Endothelial cell of umbilical vein (primary cell): ENCODE data around the gene LCP1. TPM values are rescaled to one million over a fixed set of nuclear protein-coding genes. Genes with fewer than 3 reads are reported as not detected.

Experiments
- BruUV-seq: library from RNA; stranded (reverse); fragments of 400-500 nt; replicated peaks from 2 replicates; lab custom pipeline; 2021; lab: Mats Ljungman, UMichigan
- CTCF ChIA-PET: fragments of 300-600, 350-600 bp; sonication (Branson Sonifier 250); formaldehyde crosslinking; loops from one replicate; lab custom pipeline; 2021; ENCODE audit warnings: antibody characterized with exemption, inconsistent platforms; lab: Charles Lee
- POLR2A ChIA-PET: fragments of 300-600, 350-600 bp; sonication (Branson Sonifier 250); formaldehyde crosslinking; loops from one replicate; lab custom pipeline; 2021; ENCODE audit warnings: antibody characterized with exemption, inconsistent platforms; lab: Charles Lee
- DNase-seq: peaks from one replicate; pipeline ENCODE4 v3.0.0-alpha.2; 2011; ENCODE audit warnings: low read depth, low spot score
- FAIRE-seq: peaks from 2 replicates; lab custom pipeline; 2011; peaks lifted over from hg19 to GRCh38; lab: Jason Lieb, UNC
- H2AFZ ChIP-seq: 2 replicates; pipeline ENCODE4 v1.6.0; 2012; ENCODE audit warnings: low read depth, low read length, control low read depth, inconsistent platforms
- H3K27ac ChIP-seq: 2 replicates; pipeline ENCODE4 v1.5.1; 2011; ENCODE audit warnings: low read depth, mild to moderate bottlenecking, control low read depth, low read length, moderate library complexity; ENCODE audit not compliant: insufficient read depth
- H3K27me3 ChIP-seq, 2 experiments: 2 replicates each; pipeline versions ENCODE4 v1.6.0 to v1.6.1; 2011; ENCODE audit warnings: low read length in 2 of 2, mixed read lengths in 1 of 2; ENCODE audit not compliant: control insufficient read depth in 2 of 2, insufficient read depth in 2 of 2
- H3K36me3 ChIP-seq, 2 experiments: 2 replicates in 1 of 2; 3 replicates in 1 of 2; pipeline ENCODE4 v1.5.1; 2011; ENCODE audit warnings: low read length in 2 of 2, mild to moderate bottlenecking in 1 of 2, moderate library complexity in 1 of 2; ENCODE audit not compliant: control insufficient read depth in 2 of 2, insufficient read depth in 2 of 2; ENCODE audit errors: extremely low read depth in 1 of 2
- H3K4me1 ChIP-seq: 3 replicates; pipeline ENCODE4 v1.5.1; 2011; ENCODE audit warnings: mild to moderate bottlenecking, low read length; ENCODE audit not compliant: control insufficient read depth, insufficient read depth; ENCODE audit errors: extremely low read depth
- H3K4me2 ChIP-seq: 2 replicates; pipeline ENCODE4 v1.6.1; 2011; ENCODE audit warnings: low read length, control low read depth, mixed read lengths; ENCODE audit not compliant: insufficient read depth
- H3K4me3 ChIP-seq, 3 experiments: fragments of 200-600 bp in 1 of 3; sonication (generic), shearing (Covaris generic) in 1 of 3; replicated peaks in 1 of 3; 2 replicates each; pipeline ENCODE4 v1.5.1; 2011 to 2016; ENCODE audit warnings: control low read depth in 3 of 3, low read length in 3 of 3, mild to moderate bottlenecking in 2 of 3, inconsistent platforms in 1 of 3, low read depth in 1 of 3, moderate library complexity in 1 of 3; ENCODE audit not compliant: insufficient read depth in 1 of 3
- H3K79me2 ChIP-seq: 2 replicates; pipeline ENCODE4 v1.6.0; 2012; ENCODE audit warnings: low read length, inconsistent platforms; ENCODE audit not compliant: control insufficient read depth, insufficient read depth
- H3K9ac ChIP-seq: replicated peaks from 2 replicates; pipeline ENCODE3; 2011; ENCODE audit warnings: low read length, control low read depth; ENCODE audit not compliant: insufficient read depth; ENCODE audit errors: extremely low read depth
- H3K9me1 ChIP-seq: replicated peaks from 3 replicates; pipeline ENCODE4 v1.6.0; 2011; ENCODE audit warnings: mild to moderate bottlenecking, low read length; ENCODE audit not compliant: control insufficient read depth, insufficient read depth; ENCODE audit errors: extremely low read depth
- H3K9me3 ChIP-seq: replicated peaks from 2 replicates; pipeline ENCODE4 v1.5.1; 2012; ENCODE audit warnings: low read length, inconsistent platforms; ENCODE audit not compliant: control insufficient read depth, insufficient read depth
- H4K20me1 ChIP-seq: replicated peaks from 2 replicates; pipeline ENCODE3; 2011; ENCODE audit warnings: mild to moderate bottlenecking, low read length; ENCODE audit not compliant: control insufficient read depth, insufficient read depth; ENCODE audit errors: extremely low read depth
- CTCF ChIP-seq, 2 donors: IDR thresholded peaks; 1 replicate in 1 of 2; 2 replicates in 1 of 2; pipeline ENCODE4 v1.5.1; 2011; ENCODE audit warnings: low read length in 2 of 2, mild to moderate bottlenecking in 2 of 2, moderate library complexity in 2 of 2, control low read depth in 1 of 2, inconsistent platforms in 1 of 2, low read depth in 1 of 2; ENCODE audit not compliant: insufficient read depth in 1 of 2; ENCODE audit errors: extremely low read depth in 1 of 2
- EZH2 ChIP-seq: IDR thresholded peaks from 2 replicates; pipeline ENCODE4 v1.6.1; 2012; ENCODE audit warnings: borderline replicate concordance, low read depth, mild to moderate bottlenecking, moderate library complexity, low read length, inconsistent platforms; ENCODE audit not compliant: severe bottlenecking
- FOS ChIP-seq: IDR thresholded peaks from 2 replicates; pipeline ENCODE4 v1.6.1; 2011; ENCODE audit warnings: mild to moderate bottlenecking, low read length, moderate library complexity, borderline replicate concordance; ENCODE audit not compliant: insufficient read depth
- GATA2 ChIP-seq: IDR thresholded peaks from 2 replicates; pipeline ENCODE4 v1.7.0; 2011; ENCODE audit warnings: low read depth, mild to moderate bottlenecking, moderate library complexity, mixed read lengths, low read length; ENCODE audit not compliant: insufficient read length, insufficient read depth
- JUN ChIP-seq: IDR thresholded peaks from 2 replicates; pipeline ENCODE4 v1.6.1; 2011; ENCODE audit warnings: borderline replicate concordance, low read depth; ENCODE audit not compliant: insufficient read length, insufficient read depth
- MAX ChIP-seq: IDR thresholded peaks from 2 replicates; pipeline ENCODE4 v1.6.1; 2011; ENCODE audit not compliant: insufficient read depth, insufficient read length
- MYC ChIP-seq: IDR thresholded peaks from one replicate; pipeline ENCODE4 v1.6.1; 2011; ENCODE audit warnings: mild to moderate bottlenecking, low read depth, low read length
- POLR2A ChIP-seq: IDR thresholded peaks from 2 replicates; pipeline ENCODE4 v1.6.1; 2012; ENCODE audit warnings: low read depth, mild to moderate bottlenecking, control low read depth, low read length
- POLR2AphosphoS5 ChIP-seq: IDR thresholded peaks from 2 replicates; pipeline ENCODE4 v1.6.1; 2012; ENCODE audit warnings: low read depth, mild to moderate bottlenecking, control low read depth, low read length, moderate library complexity; ENCODE audit not compliant: insufficient read depth
- dilution Hi-C: fragments of 300-500 bp; cut with MboI; formaldehyde crosslinking; loops from one replicate; pipeline ENCODE4 v1.15.0; 2019; ENCODE audit warnings: low sequenced_read_pairs; ENCODE audit not compliant: extremely low pct_ligation_motif_present
- intact Hi-C: fragments of 100-400 bp; cut with micrococcal nuclease; formaldehyde crosslinking; loops from one replicate; pipeline ENCODE4 v1.10.0; 2022
- polyA plus RNA-seq, 4 experiments: library from polyadenylated mRNA; depleted of rRNA in 3 of 4; stranded (reverse) in 3 of 4; unstranded in 1 of 4; fragments of >200 nt; gene quantifications; 2 replicates each; pipeline versions ENCODE4 v1.2.1 to v1.2.3, GENCODE V29; 2011 to 2012; ENCODE audit warnings: missing spikeins in 1 of 4
- total RNA-seq: library from RNA; stranded (reverse); gene quantifications from 2 replicates; pipeline ENCODE4 v1.2.3, GENCODE V29; 2021

The LCP1 gene
- total and polyA plus RNA-seq, 2 donors (not counting 3 experiments of a cell fraction or from before 2014, with no cell fraction given) = 0.18 to 0.38 TPM

- Histone ChIP-seq H3K4me3 (no peak overlapping the region), H3K36me3 (no peaks in the 10 kb centered on the region), H3K9me1 (no peaks in the 10 kb centered on the region), H3K9ac (no peak overlapping the region), H3K79me2 (no peaks in the 10 kb centered on the region), H3K9me3 (no peaks in the 10 kb centered on the region), H3K27ac (no peak overlapping the region), H4K20me1 (no peaks in the 10 kb centered on the region), H3K4me1 (no peaks in the 10 kb centered on the region), H3K4me2 (no peak overlapping the region), H3K27me3 (peaks cover 2 to 12% of the 10 kb centered on the region in 2 experiments), H2AFZ (no peak overlapping the region)
- dilution Hi-C loops (no loop called here), intact Hi-C loops (no loop called here)
- ChIA-PET POLR2A (no interaction called here), CTCF (interaction anchor here (1.1 kb wide), 1 partner anchor 8 kb away, joined by 3 read pairs; no protein-coding TSS in a partner anchor)
- no TSS peak for BruUV-seq
- DNase-seq = peak; percentile 18
- FAIRE-seq = no peak
- TF ChIP-seq CTCF (IDR thresholded peaks at IDR 0.05; ENCODE audit: extremely low read depth in 1 of 2, insufficient read depth in 1 of 2, low read depth in 1 of 2, low read length in 2 of 2) (peak; percentile 65 to 66), EZH2 (no peak), FOS (no peak)
Measured at GRCh38 chr13:46184277-46184699, 2.3 kb upstream of the LCP1 start.

GRCh38 chr13:46183018-46183946, 1.3 kb upstream of the LCP1 start:
- BruUV-seq = no TSS peak
- ChIA-PET CTCF (no interaction called here), POLR2A (no interaction called here)
- H3K27ac ChIP-seq = no peak overlapping the region
- no peaks in the 10 kb centered on the region for H3K9me1 ChIP-seq
- H3K4me1 ChIP-seq = no peaks in the 10 kb centered on the region
- FAIRE-seq = no peak
- no peaks in the 10 kb centered on the region for H3K79me2 ChIP-seq
- H2AFZ ChIP-seq = no peak overlapping the region
- H3K4me3 ChIP-seq = no peak overlapping the region
- H3K4me2 ChIP-seq = no peak overlapping the region
- H3K9me3 ChIP-seq = no peaks in the 10 kb centered on the region
- DNase-seq = no peak
- dilution Hi-C loops (no loop called here), intact Hi-C loops (no loop called here)
- peaks cover 2 to 12% of the 10 kb centered on the region in 2 experiments for H3K27me3 ChIP-seq
- TF ChIP-seq CTCF (IDR thresholded peaks at IDR 0.05; ENCODE audit: extremely low read depth in 1 of 2, insufficient read depth in 1 of 2, low read depth in 1 of 2, low read length in 2 of 2) (no peak), POLR2AphosphoS5 (no peak), POLR2A (no peak), GATA2 (no peak), EZH2 (no peak), JUN (no peak), MYC (no peak), FOS (no peak), MAX (no peak)
- no peak overlapping the region for H3K9ac ChIP-seq
- no peaks in the 10 kb centered on the region for H4K20me1 ChIP-seq
- H3K36me3 ChIP-seq = no peaks in the 10 kb centered on the region
